HepG2 (cell line): ENCODE data around the gene BRD1. TPM values are rescaled to one million over a fixed set of nuclear protein-coding genes. Genes with fewer than 3 reads are reported as not detected.
A peak's percentile ranks its signal among the peaks of the same experiment; 100 is the strongest.

ENCODE experiments used
- ATAC-seq: fragments of 200-7000 bp; cut with Tn5 transposase; 3 replicates; pipeline ENCODE4 v1.9.1; 2020; ENCODE audit warnings: mild to moderate bottlenecking, moderate library complexity
- BruUV-seq: library from RNA; stranded (reverse); fragments of 400-500 nt; replicated peaks from 2 replicates; lab custom pipeline; 2021; lab: Mats Ljungman, UMichigan
- CTCF ChIA-PET: fragments of 300-600 bp; formaldehyde crosslinking; extraction: SDS; loops from one replicate; lab custom pipeline; 2021; ENCODE audit warnings: low total read pairs, inconsistent platforms, low intra/inter-chr PET ratio; lab: Yijun Ruan, JAX
- POLR2A ChIA-PET: fragments of 350-600 bp; sonication (Branson Sonifier 250); formaldehyde crosslinking; loops from one replicate; lab custom pipeline; 2020; ENCODE audit warnings: antibody characterized with exemption, inconsistent platforms; lab: Yijun Ruan, JAX
- DNase-seq: peaks from one replicate; pipeline ENCODE4 v3.0.0-alpha.2; 2015; ENCODE audit warnings: low spot score
- FAIRE-seq: peaks from 3 replicates; lab custom pipeline; 2011; peaks lifted over from hg19 to GRCh38; lab: Jason Lieb, UNC
- H2AFZ ChIP-seq: one replicate; pipeline ENCODE4 v1.6.1; 2011; ENCODE audit warnings: low read length, inconsistent platforms
- H3K27ac ChIP-seq: fragments of 300-600 bp; 3 replicates; pipeline ENCODE4 v1.8.0; 2011; ENCODE audit warnings: mixed run types, mild to moderate bottlenecking, mixed read lengths, low read length, inconsistent platforms; ENCODE audit not compliant: insufficient read depth; ENCODE audit errors: extremely low read length
- H3K27me3 ChIP-seq, 2 experiments: fragments of 200-600 bp in 1 of 2; 2 replicates in 1 of 2; 3 replicates in 1 of 2; pipeline versions ENCODE4 v1.6.0 to v1.8.0; 2011; ENCODE audit warnings: low read length in 2 of 2, mild to moderate bottlenecking in 2 of 2, moderate library complexity in 2 of 2, inconsistent platforms in 1 of 2; ENCODE audit not compliant: insufficient read depth in 2 of 2, control insufficient read depth in 1 of 2
- H3K36me3 ChIP-seq, 2 experiments: fragments of 200-600 bp in 1 of 2; replicated peaks in 1 of 2; 2 replicates in 1 of 2; 3 replicates in 1 of 2; pipeline versions ENCODE4 v1.5.1 to v1.8.0; 2011; ENCODE audit warnings: low read length in 2 of 2, inconsistent platforms in 1 of 2; ENCODE audit not compliant: insufficient read depth in 2 of 2, control insufficient read depth in 1 of 2
- H3K4me1 ChIP-seq: 2 replicates; pipeline ENCODE4 v1.5.1; 2012; ENCODE audit warnings: low read length, inconsistent platforms; ENCODE audit not compliant: insufficient read depth
- H3K4me2 ChIP-seq: 2 replicates; pipeline ENCODE4 v1.6.0; 2011; ENCODE audit warnings: low read depth, low read length, inconsistent platforms
- H3K4me3 ChIP-seq, 3 experiments: fragments of 200-600 bp in 1 of 3; sonication (generic), shearing (Covaris generic) in 1 of 3; replicated peaks in 1 of 3; 2 replicates each; pipeline ENCODE4 v1.5.1; 2011 to 2016; ENCODE audit warnings: low read length in 3 of 3, inconsistent platforms in 2 of 3, low read depth in 2 of 3, mild to moderate bottlenecking in 2 of 3, control low read depth in 1 of 3, mixed read lengths in 1 of 3; ENCODE audit not compliant: insufficient read depth in 1 of 3
- H3K79me2 ChIP-seq: one replicate; pipeline ENCODE4 v1.6.1; 2011; ENCODE audit warnings: low read length, inconsistent platforms; ENCODE audit not compliant: insufficient read depth
- H3K9ac ChIP-seq: 2 replicates; pipeline ENCODE4 v1.6.0; 2011; ENCODE audit warnings: mild to moderate bottlenecking, low read depth, low read length, inconsistent platforms; ENCODE audit not compliant: insufficient read depth
- H3K9me3 ChIP-seq: 2 replicates; pipeline ENCODE4 v1.5.1; 2012; ENCODE audit warnings: mild to moderate bottlenecking, low read length
- H4K20me1 ChIP-seq: 2 replicates; pipeline ENCODE4 v1.6.0; 2011; ENCODE audit warnings: inconsistent platforms, mild to moderate bottlenecking, low read length, moderate library complexity; ENCODE audit not compliant: insufficient read depth
- AGO2 ChIP-seq: fragments of 200-400 bp; formaldehyde crosslinking; optimal IDR thresholded peaks from 2 replicates; pipeline ENCODE3; 2017; ENCODE audit warnings: mild to moderate bottlenecking, low read depth, low read length, moderate library complexity
- NR2F1 ChIP-seq, 2 experiments: fragments of 450-650 bp in 1 of 2; formaldehyde crosslinking in 1 of 2; IDR thresholded peaks; 2 replicates each; pipeline versions ENCODE4 v1.5.0 to v1.6.1; 2016 to 2020; ENCODE audit warnings: mild to moderate bottlenecking in 1 of 2, missing compliant biosample characterization in 1 of 2, missing genetic modification reagents in 1 of 2, moderate library complexity in 1 of 2
- RBAK ChIP-seq: sonication (generic); formaldehyde crosslinking; IDR thresholded peaks from 2 replicates; pipeline ENCODE4 v1.5.1; 2020; ENCODE audit warnings: mild to moderate bottlenecking, missing genetic modification reagents
- ZIK1 ChIP-seq: sonication (generic); formaldehyde crosslinking; IDR thresholded peaks from 2 replicates; pipeline ENCODE4 v1.5.0; 2020; ENCODE audit warnings: mild to moderate bottlenecking, low read depth, missing genetic modification reagents, borderline replicate concordance
- WGBS: methylation state at CpG from one replicate; pipeline ENCODE4 v1.1.6; 2017; ENCODE audit warnings: low lambda C conversion rate; 5-methylcytosine and 5-hydroxymethylcytosine counted together
- in situ Hi-C: cut with HindIII; loops from 2 replicates; pipeline ENCODE4 v1.10.0; 2017; ENCODE audit warnings: low pct_unique_long_range_greater_than_20kb; ENCODE audit not compliant: extremely low pct_ligation_motif_present
- intact Hi-C: fragments of 100-400 bp; cut with micrococcal nuclease; formaldehyde crosslinking; loops from one replicate; pipeline ENCODE4 v1.10.0; 2022; ENCODE audit not compliant: unreplicated experiment
- polyA plus RNA-seq, 8 experiments: library from polyadenylated mRNA; depleted of rRNA in 3 of 8; stranded (reverse) in 7 of 8; unstranded in 1 of 8; fragments of >200 nt; fragmentation: Illumina TruSeq in 4 of 8; extraction: Trizol in 4 of 8; gene quantifications; 2 replicates each; pipeline versions ENCODE4 v1.2.1 to v1.2.3, GENCODE V29; 2011 to 2016; ENCODE audit warnings: low read depth in 4 of 8, missing spikeins in 1 of 8, mixed read lengths in 1 of 8; ENCODE audit not compliant: insufficient read depth in 1 of 8
- total RNA-seq, 5 experiments: library from RNA; depleted of rRNA; stranded (reverse); fragments of >200 nt; fragmentation: Illumina TruSeq; extraction: Trizol; gene quantifications; 2 replicates each; pipeline ENCODE4 v1.2.3, GENCODE V29; 2016; ENCODE audit warnings: low read depth in 1 of 5

Gene BRD1
- total and polyA plus RNA-seq, 2 of the 13 experiments (the other 11 are each of a cell fraction or from before 2014, with no cell fraction given): 5.1 to 12.0 TPM

- in situ Hi-C loops: no loop called here
- intact Hi-C loops: no loop called here
- Histone ChIP-seq H3K27ac (no peak overlapping the region), H4K20me1 (peaks cover 36% of the 10 kb centered on the region; the same call in 1 of the 2 replicates), H3K4me1 (peaks cover 22% of the 10 kb centered on the region), H3K4me3 (no peak overlapping the region), H2AFZ (no peak overlapping the region), H3K27me3 (no peaks in the 10 kb centered on the region), H3K9ac (no peak overlapping the region), H3K4me2 (no peak overlapping the region), H3K79me2 (peaks cover 26% of the 10 kb centered on the region), H3K36me3 (peaks cover 40 to 72% of the 10 kb centered on the region in 2 experiments; a peak in 4 of 5 replicates), H3K9me3 (no peaks in the 10 kb centered on the region)
- 97% methylated on average over 12 of the region's 27 CpGs for WGBS
- POLR2A ChIA-PET: no interaction called here
- FAIRE-seq (no peak), ATAC-seq (no peak), DNase-seq (no peak)
- CTCF ChIA-PET: no interaction called here
- TF ChIP-seq AGO2 (peak; percentile 32), RBAK (CRISPR knock-in tag) (no peak)
- no TSS peak for BruUV-seq
Measured at GRCh38 chr22:49785046-49785521, 42.6 kb downstream of the BRD1 start.

GRCh38 chr22:49784630-49784971 is 43.1 kb downstream of the BRD1 start:
- no TSS peak for BruUV-seq
- Histone ChIP-seq H4K20me1 (peaks cover 31% of the 10 kb centered on the region; the same call in 1 of the 2 replicates), H3K27ac (no peak overlapping the region), H3K27me3 (no peaks in the 10 kb centered on the region), H2AFZ (no peak overlapping the region), H3K4me3 (no peak overlapping the region), H3K4me2 (no peak overlapping the region), H3K9me3 (no peaks in the 10 kb centered on the region), H3K79me2 (peaks cover 23% of the 10 kb centered on the region), H3K9ac (no peak overlapping the region), H3K36me3 (peaks cover 37 to 67% of the 10 kb centered on the region in 2 experiments; a peak in 4 of 5 replicates), H3K4me1 (peaks cover 17% of the 10 kb centered on the region)
- ChIA-PET POLR2A (no interaction called here), CTCF (no interaction called here)
- 98% methylated on average over 7 of the region's 15 CpGs for WGBS
- ATAC-seq (no peak), FAIRE-seq (no peak), DNase-seq (no peak)
- intact Hi-C loops (no loop called here), in situ Hi-C loops (no loop called here)
- TF ChIP-seq ZIK1 (CRISPR knock-in tag): no peak
- no peak for TF ChIP-seq NR2F1 (CRISPR knock-in tag; IDR thresholded peaks at IDR 0.05)
